Ovary (tissue), 9 donors: Measurements from ENCODE around the gene FANCL. TPM values are rescaled to one million over a fixed set of nuclear protein-coding genes. Genes with fewer than 3 reads are reported as not detected.
"Not testable (repeated sequence)": the region's sequence is repeated elsewhere in the genome, so short reads cannot be mapped to it uniquely, and the experiment has no call there.

ENCODE experiments used
- DNase-seq, 5 donors: peaks; one replicate each; pipeline ENCODE4 v3.0.0-alpha.2; 2019 to 2020
- H3K27ac ChIP-seq, 2 donors: fragments of 200-600 bp; one replicate each; pipeline versions ENCODE4 v1.5.1 to v1.8.0; 2019 to 2022
- H3K27me3 ChIP-seq: fragments of 200-600 bp; one replicate; pipeline ENCODE4 v1.8.0; 2022
- H3K36me3 ChIP-seq: fragments of 200-600 bp; sonication (generic); one replicate; pipeline ENCODE4 v1.5.1; 2019
- H3K4me1 ChIP-seq: one replicate; pipeline ENCODE4 v1.8.1; 2013; ENCODE audit warnings: mild to moderate bottlenecking, moderate library complexity; ENCODE audit not compliant: insufficient read depth
- H3K4me3 ChIP-seq: fragments of 200-600 bp; sonication (generic); one replicate; pipeline ENCODE4 v1.5.1; 2017
- H3K9me3 ChIP-seq, 2 donors: fragments of 200-600 bp in 1 of 2; sonication (generic) in 1 of 2; one replicate each; pipeline versions ENCODE4 v1.5.1 to v1.8.1; 2013 to 2019; ENCODE audit warnings: mild to moderate bottlenecking in 1 of 2, moderate library complexity in 1 of 2
- CTCF ChIP-seq, 3 donors: fragments of 450-650 bp in 2 of 3; fragments of 200-600 bp in 1 of 3; IDR thresholded peaks; one replicate each; pipeline versions ENCODE4 v1.5.1 to v1.8.0; 2016 to 2022; ENCODE audit warnings: antibody characterized with exemption in 3 of 3, mild to moderate bottlenecking in 1 of 3
- EP300 ChIP-seq: sonication (generic); formaldehyde crosslinking; IDR thresholded peaks from one replicate; pipeline ENCODE4 v1.6.1; 2017; ENCODE audit warnings: antibody characterized with exemption
- POLR2A ChIP-seq: fragments of 450-650 bp; IDR thresholded peaks from one replicate; pipeline ENCODE4 v1.6.1; 2017; ENCODE audit warnings: antibody characterized with exemption, mild to moderate bottlenecking, moderate library complexity
- WGBS, 3 donors: extraction: QIAGEN DNeasy Blood & Tissue Kit in 1 of 3; methylation state at CpG; one replicate each; pipeline versions ENCODE4 v1.1.5 to v1.1.7; 2013 to 2017; 5-methylcytosine and 5-hydroxymethylcytosine counted together
- intact Hi-C, 4 donors: fragments of 100-400 bp; cut with DNase I; formaldehyde crosslinking; loops; one replicate each; pipeline versions ENCODE4 v1.11.0 to v1.15.1; 2022 to 2023
- polyA plus RNA-seq, 2 donors: library from polyadenylated mRNA; stranded (reverse); fragments of 200-250 nt in 1 of 2; fragments of 350-450 nt in 1 of 2; fragmentation: Illumina TruSeq in 1 of 2; extraction: RNeasy Lipid Tissue Mini Kit (QIAGEN cat#74804) in 1 of 2; gene quantifications; one replicate each; pipeline ENCODE4 v1.2.3, GENCODE V29; 2013 to 2014
- total RNA-seq, 7 donors: library from RNA; depleted of rRNA in 2 of 7; stranded (reverse); fragments of >200 nt in 2 of 7; fragmentation: NEBNext Ultra II Directional in 3 of 7; extraction: Animal tissue kit (Norgen Biotek cat#: 25700) in 3 of 7; gene quantifications; one replicate each; pipeline versions ENCODE4 v1.1.0 to v1.2.4, GENCODE V29; 2016 to 2023
- donor health status: DM: no; HTN: no; CAD: no; lungs with moderate emphysema.
- donor health status: DM: no; HTN: no; CAD: no.
- donor health status: Bipolar disorder and iron deficiency.
- donor health status: DM: yes; HTN: yes; CAD: no.
- donor health status: DM: no; HTN: no; CAD: no.
- donor health status: DM: yes; HTN: yes; CAD: no.

The FANCL gene
- total and polyA plus RNA-seq, 9 donors = 18.8 to 79.2 (median 36.3) TPM

- DNase-seq = no peak
- Histone ChIP-seq H3K9me3 (peaks cover 0 to 3% of the 10 kb centered on the region in 2 donors), H3K27me3 (no peaks in the 10 kb centered on the region), H3K36me3 (no peaks in the 10 kb centered on the region), H3K4me1 (no peaks in the 10 kb centered on the region), H3K4me3 (no peak overlapping the region), H3K27ac (no peak overlapping the region)
- intact Hi-C loops = no loop called here
- TF ChIP-seq EP300 = no peak
- no peak for TF ChIP-seq POLR2A
- no peak for TF ChIP-seq CTCF (IDR thresholded peaks at IDR 0.05)
- WGBS, 3 donors = 96 to 97% (median 97%) methylated on average over 7 of the region's 7 CpGs
Measured at GRCh38 chr2:58155160-58155778, 85.9 kb downstream of the FANCL start.

GRCh38 chr2:58146707-58147106 is 94.4 kb downstream of the FANCL start:
- intact Hi-C loops = no loop called here
- no peaks in the 10 kb centered on the region for H3K27me3 ChIP-seq
- H3K36me3 ChIP-seq = no peaks in the 10 kb centered on the region
- H3K27ac ChIP-seq = no peak overlapping the region
- H3K9me3 ChIP-seq = no peaks in the 10 kb centered on the region
- DNase-seq = no peak
- WGBS, 3 donors = 85 to 95% (median 88%) methylated on average over 1 of the region's 1 CpG
- no peak overlapping the region for H3K4me3 ChIP-seq
- no peaks in the 10 kb centered on the region for H3K4me1 ChIP-seq
- TF ChIP-seq POLR2A (no peak), CTCF (IDR thresholded peaks at IDR 0.05) (no peak), EP300 (no peak)

GRCh38 chr2:58145769-58146168 is 95.4 kb downstream of the FANCL start:
- H3K4me3 ChIP-seq, H3K36me3 ChIP-seq, H3K27me3 ChIP-seq, DNase-seq, H3K4me1 ChIP-seq, H3K9me3 ChIP-seq, H3K27ac ChIP-seq, intact Hi-C loops: not testable (repeated sequence)
- WGBS, 3 donors = 97 to 99% (median 99%) methylated on average over 6 of the region's 6 CpGs

- DNase-seq = no peak
- Histone ChIP-seq H3K27me3 (no peaks in the 10 kb centered on the region), H3K4me1 (no peaks in the 10 kb centered on the region), H3K36me3 (no peaks in the 10 kb centered on the region), H3K9me3 (no peaks in the 10 kb centered on the region), H3K27ac (no peak overlapping the region), H3K4me3 (no peak overlapping the region)
- WGBS, 3 donors = 76 to 90% (median 90%) methylated on average over 3 of the region's 3 CpGs
- intact Hi-C loops = no loop called here
- no peak for TF ChIP-seq EP300
- no peak for TF ChIP-seq CTCF (IDR thresholded peaks at IDR 0.05)
- no peak for TF ChIP-seq POLR2A
Measured at GRCh38 chr2:58140508-58141072, 100.5 kb downstream of the FANCL start.

GRCh38 chr2:58138396-58139030 is 102.6 kb downstream of the FANCL start:
- no peaks in the 10 kb centered on the region for H3K36me3 ChIP-seq
- H3K4me3 ChIP-seq = no peak overlapping the region
- H3K9me3 ChIP-seq = no peaks in the 10 kb centered on the region
- no peak for DNase-seq
- no peak overlapping the region for H3K27ac ChIP-seq
- H3K27me3 ChIP-seq = no peaks in the 10 kb centered on the region
- WGBS, 3 donors = 91 to 92% (median 92%) methylated on average over 3 of the region's 3 CpGs
- H3K4me1 ChIP-seq = no peaks in the 10 kb centered on the region
- TF ChIP-seq EP300 = no peak
- intact Hi-C loops = no loop called here
